Transverse colon (tissue), 4 donors: Measurements from ENCODE around the gene ACSL6. TPM values are rescaled to one million over a fixed set of nuclear protein-coding genes. Genes with fewer than 3 reads are reported as not detected.

Experiments
- DNase-seq: peaks from one replicate; pipeline ENCODE4 v3.0.0-alpha.2; 2019
- H3K27ac ChIP-seq, 4 donors: fragments of 200-600 bp; sonication (generic); 2 replicates each; pipeline ENCODE4 v1.5.1; 2016 to 2018; ENCODE audit warnings: inconsistent platforms in 4 of 4
- H3K27me3 ChIP-seq: fragments of 200-600 bp; sonication (generic); 2 replicates; pipeline ENCODE4 v1.5.1; 2017; ENCODE audit warnings: inconsistent platforms
- H3K36me3 ChIP-seq, 4 donors: fragments of 200-600 bp; sonication (generic); 2 replicates each; pipeline ENCODE4 v1.5.1; 2017 to 2019; ENCODE audit warnings: inconsistent platforms in 4 of 4
- H3K4me1 ChIP-seq, 4 donors: fragments of 200-600 bp; sonication (generic); 2 replicates each; pipeline ENCODE4 v1.5.1; 2017 to 2020; ENCODE audit warnings: inconsistent platforms in 4 of 4
- H3K4me3 ChIP-seq, 4 donors: fragments of 200-600 bp; sonication (generic); 1 replicate in 1 of 4; 2 replicates in 3 of 4; pipeline versions ENCODE4 v1.5.1 to v1.6.1; 2017 to 2019; ENCODE audit warnings: inconsistent platforms in 4 of 4
- H3K9me3 ChIP-seq, 2 donors: fragments of 200-600 bp; sonication (generic); 2 replicates each; pipeline ENCODE4 v1.5.1; 2017 to 2019; ENCODE audit warnings: inconsistent platforms in 2 of 2
- CTCF ChIP-seq, 5 experiments: fragments of 200-600 bp in 3 of 5; fragments of 450-650 bp in 2 of 5; sonication (generic) in 3 of 5; IDR thresholded peaks; 1 replicate in 2 of 5; 2 replicates in 3 of 5; pipeline ENCODE4 v1.5.1; 2016 to 2017; ENCODE audit warnings: antibody characterized with exemption in 5 of 5, inconsistent platforms in 3 of 5, mild to moderate bottlenecking in 2 of 5, moderate library complexity in 1 of 5
- EP300 ChIP-seq: sonication (generic); formaldehyde crosslinking; IDR thresholded peaks from one replicate; pipeline ENCODE4 v1.6.1; 2017; ENCODE audit warnings: antibody characterized with exemption, low read depth
- POLR2A ChIP-seq: fragments of 450-650 bp; IDR thresholded peaks from one replicate; pipeline ENCODE4 v1.6.1; 2016; ENCODE audit warnings: antibody characterized with exemption, mild to moderate bottlenecking, moderate library complexity
- POLR2AphosphoS5 ChIP-seq, 3 donors: sonication (generic); formaldehyde crosslinking; IDR thresholded peaks; one replicate each; pipeline ENCODE4 v1.6.1; 2016; ENCODE audit warnings: antibody characterized with exemption in 3 of 3
- WGBS, 2 donors: methylation state at CpG; one replicate each; pipeline ENCODE4 v1.1.5; 2018; ENCODE audit warnings: low coverage in 1 of 2; 5-methylcytosine and 5-hydroxymethylcytosine counted together
- in situ Hi-C, 4 donors: fragments of 200-750 bp; cut with MboI; loops; one replicate each; pipeline versions ENCODE4 v1.15.0 to v1.15.1; 2017; ENCODE audit warnings: low sequenced_read_pairs in 3 of 4, low pct_ligation_motif_present in 1 of 4, low pct_unique_long_range_greater_than_20kb in 1 of 4
- intact Hi-C: fragments of 100-400 bp; cut with DNase I; formaldehyde crosslinking; loops from one replicate; pipeline ENCODE4 v1.15.1; 2023; ENCODE audit warnings: low total_unique reads
- total RNA-seq, 4 donors: library from RNA; depleted of rRNA; stranded (reverse); fragments of >200 nt; gene quantifications; one replicate each; pipeline ENCODE4 v1.1.0, GENCODE V29; 2016

ACSL6 gene
- total RNA-seq, 4 donors from 2014 or later, result 0.41 to 0.64 TPM; not detected in 2

DNA sequence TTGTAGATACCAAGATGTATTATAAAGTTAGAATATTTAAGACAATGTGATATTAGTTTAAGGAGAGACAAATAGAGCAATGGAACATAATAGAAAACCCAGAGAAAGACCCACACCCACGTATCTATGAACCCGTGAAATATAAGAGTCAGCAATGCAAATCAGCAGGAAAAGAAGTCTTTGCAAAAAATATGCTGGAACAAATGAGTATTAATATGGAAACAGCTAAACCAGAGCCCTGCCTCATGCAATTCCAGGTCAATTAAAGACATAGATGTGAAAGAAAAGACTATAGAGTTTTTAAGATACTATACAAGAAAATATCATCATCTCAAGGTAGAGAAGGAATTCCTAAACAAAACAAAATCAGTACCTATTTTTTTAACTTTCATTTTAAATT is 25.9 kb upstream of the ACSL6 start:
- no peaks in the 10 kb centered on the region for H3K27me3 ChIP-seq
- H3K4me3 ChIP-seq, result no peak overlapping the region
- TF ChIP-seq POLR2A (no peak), POLR2AphosphoS5 (IDR thresholded peaks at IDR 0.05) (no peak), EP300 (no peak), CTCF (IDR thresholded peaks at IDR 0.05) (no peak)
- H3K4me1 ChIP-seq, result no peaks in the 10 kb centered on the region
- no peaks in the 10 kb centered on the region for H3K36me3 ChIP-seq
- 36 to 38% methylated on average over 2 of the region's 2 CpGs for WGBS, 2 donors
- H3K27ac ChIP-seq, result no peak overlapping the region
- H3K9me3 ChIP-seq, result no peaks in the 10 kb centered on the region
- DNase-seq, result no peak
- intact Hi-C loops (no loop called here), in situ Hi-C loops (no loop called here)

DNA sequence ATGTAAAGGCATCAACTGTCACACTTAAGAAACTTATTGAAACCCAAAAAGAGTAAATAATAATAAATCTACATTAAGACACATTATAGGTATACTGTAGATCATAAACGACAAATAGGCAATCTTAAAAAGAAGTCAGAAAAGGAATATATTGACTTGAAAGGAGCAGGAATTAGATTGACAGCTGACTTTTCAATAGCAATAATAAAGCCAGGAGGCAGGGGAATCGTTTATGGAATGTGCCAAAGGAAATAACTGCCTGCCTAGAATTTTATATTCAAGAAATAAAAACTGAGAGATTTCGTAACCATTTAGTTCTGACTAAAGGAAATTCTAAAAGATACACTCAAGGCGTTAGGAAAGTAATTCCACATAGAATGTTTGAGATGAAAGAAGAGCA is 21.7 kb upstream of the ACSL6 start:
- Histone ChIP-seq H3K27me3 (no peaks in the 10 kb centered on the region), H3K4me3 (no peak overlapping the region), H3K4me1 (no peaks in the 10 kb centered on the region), H3K9me3 (no peaks in the 10 kb centered on the region), H3K27ac (no peak overlapping the region), H3K36me3 (no peaks in the 10 kb centered on the region)
- intact Hi-C loops, result no loop called here
- no peak for DNase-seq
- 63 to 70% methylated on average over 4 of the region's 4 CpGs for WGBS, 2 donors
- in situ Hi-C loops, result no loop called here
- TF ChIP-seq EP300, result no peak
- no peak for TF ChIP-seq POLR2A
- TF ChIP-seq POLR2AphosphoS5 (IDR thresholded peaks at IDR 0.05), result no peak
- no peak for TF ChIP-seq CTCF (IDR thresholded peaks at IDR 0.05)

DNA sequence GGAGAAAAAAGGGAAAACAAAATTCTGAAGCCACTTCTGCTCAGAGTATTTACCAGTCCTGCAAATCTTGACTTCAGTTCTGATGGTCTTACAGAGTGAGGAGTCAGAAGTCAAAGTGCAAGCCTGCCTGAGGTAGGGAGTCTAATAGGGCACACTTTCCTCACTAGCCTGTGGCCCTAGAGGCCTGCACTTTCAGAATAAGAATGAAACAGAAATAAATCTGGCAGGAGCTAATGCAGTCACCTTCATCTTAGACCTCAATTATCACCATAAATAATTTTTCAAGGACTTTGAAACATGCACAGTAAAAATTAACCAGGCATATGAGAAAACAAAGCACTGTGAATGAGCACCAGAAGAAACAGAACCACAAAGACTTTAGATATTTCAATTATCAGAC is 20.7 kb upstream of the ACSL6 start:
- no peaks in the 10 kb centered on the region for H3K4me1 ChIP-seq
- H3K4me3 ChIP-seq, result no peak overlapping the region
- in situ Hi-C loops (no loop called here), intact Hi-C loops (no loop called here)
- H3K27me3 ChIP-seq, result no peaks in the 10 kb centered on the region
- H3K36me3 ChIP-seq, result no peaks in the 10 kb centered on the region
- no peak for TF ChIP-seq CTCF (IDR thresholded peaks at IDR 0.05)
- no peak for TF ChIP-seq POLR2AphosphoS5 (IDR thresholded peaks at IDR 0.05)
- H3K9me3 ChIP-seq, result no peaks in the 10 kb centered on the region
- no peak overlapping the region for H3K27ac ChIP-seq
- DNase-seq, result no peak

- intact Hi-C loops, result no loop called here
Measured at GRCh38 chr5:132030610-132031009, 19.2 kb upstream of the ACSL6 start.

More at GRCh38 chr5:132030610-132031009, 19.2 kb upstream of the ACSL6 start:
- Histone ChIP-seq H3K36me3 (no peaks in the 10 kb centered on the region), H3K4me1 (no peaks in the 10 kb centered on the region), H3K4me3 (no peak overlapping the region), H3K9me3 (no peaks in the 10 kb centered on the region), H3K27me3 (no peaks in the 10 kb centered on the region), H3K27ac (no peak overlapping the region)
- WGBS, 2 donors, result 86 to 100% methylated on average over 1 to 2 of the region's 2 CpGs
- DNase-seq, result no peak
- TF ChIP-seq POLR2A (no peak), POLR2AphosphoS5 (IDR thresholded peaks at IDR 0.05) (no peak), CTCF (IDR thresholded peaks at IDR 0.05) (no peak), EP300 (no peak)
- in situ Hi-C loops, result no loop called here
